ENCODE data around the gene STX19. TPM values are rescaled to one million over a fixed set of nuclear protein-coding genes. Genes with fewer than 3 reads are reported as not detected.

Gene STX19
- total and polyA plus RNA-seq, 7 donors, result not detected

DNA sequence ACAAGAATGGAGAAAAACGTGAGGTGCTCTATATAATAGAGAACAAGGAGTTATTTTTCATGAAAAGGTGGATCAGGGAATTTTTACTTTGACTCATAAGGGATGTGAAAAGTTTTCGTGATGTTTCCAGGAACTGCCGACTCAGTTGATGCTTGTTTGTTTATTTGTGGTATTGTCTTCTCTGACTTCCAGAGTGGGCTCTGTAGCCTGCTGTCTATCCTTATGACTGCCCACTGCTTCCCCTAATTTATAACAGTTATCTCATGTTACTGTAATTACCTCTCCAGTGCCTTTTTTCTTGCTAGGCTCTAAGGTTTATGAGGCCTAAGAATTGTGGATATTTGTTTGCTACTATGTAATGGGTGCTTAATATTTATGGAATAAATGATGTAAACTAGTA is 36.2 kb downstream of the STX19 start:
- ATAC-seq, result no peak

DNA sequence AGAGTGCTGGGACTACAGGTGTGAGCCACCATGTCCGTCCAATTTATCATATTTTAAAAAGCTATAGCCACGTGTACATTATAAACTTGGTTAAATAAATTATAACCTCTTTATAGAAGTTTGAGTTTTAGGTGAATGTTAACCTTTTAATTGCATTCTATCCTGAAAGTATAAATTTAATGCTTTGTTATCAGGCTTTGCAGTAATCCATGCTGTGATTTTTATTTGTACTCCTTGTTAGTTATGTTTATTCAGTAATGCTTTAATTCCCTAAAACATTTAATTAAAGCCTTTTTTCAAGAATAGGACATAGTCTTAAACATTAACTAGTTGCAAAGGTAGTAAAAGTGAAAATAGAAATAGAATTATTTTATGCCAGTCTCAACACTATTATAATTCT is 36.8 kb downstream of the STX19 start:
- TF ChIP-seq, protein P1, sequence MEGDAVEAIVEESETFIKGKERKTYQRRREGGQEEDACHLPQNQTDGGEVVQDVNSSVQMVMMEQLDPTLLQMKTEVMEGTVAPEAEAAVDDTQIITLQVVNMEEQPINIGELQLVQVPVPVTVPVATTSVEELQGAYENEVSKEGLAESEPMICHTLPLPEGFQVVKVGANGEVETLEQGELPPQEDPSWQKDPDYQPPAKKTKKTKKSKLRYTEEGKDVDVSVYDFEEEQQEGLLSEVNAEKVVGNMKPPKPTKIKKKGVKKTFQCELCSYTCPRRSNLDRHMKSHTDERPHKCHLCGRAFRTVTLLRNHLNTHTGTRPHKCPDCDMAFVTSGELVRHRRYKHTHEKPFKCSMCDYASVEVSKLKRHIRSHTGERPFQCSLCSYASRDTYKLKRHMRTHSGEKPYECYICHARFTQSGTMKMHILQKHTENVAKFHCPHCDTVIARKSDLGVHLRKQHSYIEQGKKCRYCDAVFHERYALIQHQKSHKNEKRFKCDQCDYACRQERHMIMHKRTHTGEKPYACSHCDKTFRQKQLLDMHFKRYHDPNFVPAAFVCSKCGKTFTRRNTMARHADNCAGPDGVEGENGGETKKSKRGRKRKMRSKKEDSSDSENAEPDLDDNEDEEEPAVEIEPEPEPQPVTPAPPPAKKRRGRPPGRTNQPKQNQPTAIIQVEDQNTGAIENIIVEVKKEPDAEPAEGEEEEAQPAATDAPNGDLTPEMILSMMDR (IDR thresholded peaks at IDR 0.05), result no peak
- no peaks in the 10 kb centered on the region for H3K36me3 ChIP-seq (ENCODE audit: insufficient read depth in 1 of 2, low read depth in 1 of 2)
- no peak for ATAC-seq

More for the DNA sequence above, 36.2 kb downstream of the STX19 start:
- intact Hi-C loops (cut with DNase I), result no loop called here
- no peak overlapping the region for H3K4me3 ChIP-seq
- H3K9me3 ChIP-seq, result no peaks in the 10 kb centered on the region
- WGBS, 3 donors, result 84 to 90% (median 90%) methylated on average over 3 of the region's 3 CpGs
- TF ChIP-seq, protein P1 (IDR thresholded peaks at IDR 0.05), result no peak
- DNase-seq, result no peak
- no peaks in the 10 kb centered on the region for H3K27me3 ChIP-seq (ENCODE audit: insufficient read depth in 3 of 3, low read length in 2 of 3)
- H3K36me3 ChIP-seq (ENCODE audit: insufficient read depth in 1 of 2, low read depth in 1 of 2), result no peaks in the 10 kb centered on the region
- H3K4me1 ChIP-seq, result no peaks in the 10 kb centered on the region
- H3K27ac ChIP-seq, result no peak overlapping the region

DNA sequence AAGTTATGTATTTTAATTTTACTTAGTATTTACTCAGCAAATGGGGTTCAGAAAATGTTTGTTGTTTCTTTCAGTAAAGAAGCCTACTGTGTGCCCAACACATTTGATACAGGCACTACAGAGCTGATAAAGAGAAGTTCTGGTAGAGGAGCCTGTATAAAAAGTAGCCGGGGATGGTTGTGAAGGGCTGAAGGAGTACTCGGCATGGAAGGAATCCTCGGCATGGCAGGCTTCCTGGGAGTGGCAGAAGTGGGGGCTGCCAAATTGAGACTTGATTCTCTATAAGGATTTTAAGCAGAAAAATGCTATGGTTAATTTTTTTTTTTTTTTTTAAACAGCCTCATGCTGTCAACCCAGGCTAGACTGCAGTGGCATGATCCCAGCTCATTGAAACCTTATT is 39.2 kb downstream of the STX19 start:
- intact Hi-C loops (cut with DNase I), result no loop called here
- Histone ChIP-seq H3K4me1 (no peaks in the 10 kb centered on the region), H3K4me3 (no peak overlapping the region), H3K27me3 (ENCODE audit: insufficient read depth in 3 of 3, low read length in 2 of 3) (no peaks in the 10 kb centered on the region), H3K36me3 (ENCODE audit: insufficient read depth in 1 of 2, low read depth in 1 of 2) (no peaks in the 10 kb centered on the region), H3K9me3 (no peaks in the 10 kb centered on the region), H3K27ac (no peak overlapping the region)
- DNase-seq (no peak), ATAC-seq (no peak)
- TF ChIP-seq, protein P1 (IDR thresholded peaks at IDR 0.05), result no peak
- 56 to 62% (median 58%) methylated on average over 3 of the region's 3 CpGs for WGBS, 3 donors

More for the DNA sequence above, 36.8 kb downstream of the STX19 start:
- Histone ChIP-seq H3K4me1 (no peaks in the 10 kb centered on the region), H3K27ac (no peak overlapping the region), H3K9me3 (no peaks in the 10 kb centered on the region), H3K27me3 (ENCODE audit: insufficient read depth in 3 of 3, low read length in 2 of 3) (no peaks in the 10 kb centered on the region), H3K4me3 (no peak overlapping the region)
- 78 to 82% (median 79%) methylated on average over 2 of the region's 2 CpGs for WGBS, 3 donors
- DNase-seq, result no peak
- intact Hi-C loops (cut with DNase I), result no loop called here

DNA sequence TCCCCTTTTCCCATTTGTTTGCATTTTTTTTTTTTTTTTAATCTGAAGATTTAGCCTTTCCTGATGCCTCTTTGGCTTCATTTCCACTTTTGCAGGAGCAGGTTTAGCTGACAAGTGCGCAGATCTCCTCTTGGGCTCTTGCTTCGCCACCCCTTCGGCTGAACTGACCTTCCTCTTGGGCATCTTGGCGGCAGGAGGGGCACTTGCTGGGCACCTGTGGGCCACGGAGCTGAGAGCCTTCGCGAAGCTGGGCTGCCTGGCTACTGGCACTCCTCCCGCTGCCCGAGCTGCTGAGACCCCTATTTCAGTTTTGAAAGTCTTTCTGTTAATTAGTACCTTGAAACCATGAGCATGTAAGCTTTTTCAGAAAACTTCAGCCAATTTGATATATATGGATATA is 39.6 kb downstream of the STX19 start:
- Histone ChIP-seq H3K36me3 (ENCODE audit: insufficient read depth in 1 of 2, low read depth in 1 of 2) (no peaks in the 10 kb centered on the region), H3K9me3 (no peaks in the 10 kb centered on the region), H3K4me1 (no peaks in the 10 kb centered on the region), H3K27ac (no peak overlapping the region), H3K27me3 (ENCODE audit: insufficient read depth in 3 of 3, low read length in 2 of 3) (no peaks in the 10 kb centered on the region), H3K4me3 (no peak overlapping the region)
- intact Hi-C loops (cut with DNase I), result no loop called here
- ATAC-seq, result no peak
- no peak for DNase-seq
- 91 to 99% (median 95%) methylated on average over 9 of the region's 9 CpGs for WGBS, 3 donors
- TF ChIP-seq, protein P1 (IDR thresholded peaks at IDR 0.05), result no peak

DNA sequence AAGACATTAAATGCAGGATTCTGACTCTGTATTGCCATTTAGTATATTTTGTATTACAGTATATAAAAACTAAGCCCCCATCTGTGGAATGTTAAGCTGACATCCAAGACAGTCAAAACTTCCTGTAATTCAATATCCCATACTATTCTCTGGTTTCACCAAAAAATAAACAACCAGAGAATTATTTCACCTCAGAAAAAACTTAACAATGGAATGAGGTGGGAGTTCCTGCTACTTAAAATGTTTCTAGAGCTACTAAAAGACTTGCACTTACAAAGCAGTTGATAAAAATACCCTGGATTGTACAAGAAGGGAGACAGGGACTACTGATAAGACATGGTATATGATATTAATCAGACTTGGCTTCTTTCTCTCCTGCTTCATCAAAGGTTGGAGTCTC is 40.1 kb downstream of the STX19 start:
- Histone ChIP-seq H3K4me1 (no peaks in the 10 kb centered on the region), H3K27ac (no peak overlapping the region), H3K36me3 (ENCODE audit: insufficient read depth in 1 of 2, low read depth in 1 of 2) (no peaks in the 10 kb centered on the region), H3K4me3 (no peak overlapping the region), H3K27me3 (ENCODE audit: insufficient read depth in 3 of 3, low read length in 2 of 3) (no peaks in the 10 kb centered on the region), H3K9me3 (no peaks in the 10 kb centered on the region)
- intact Hi-C loops (cut with DNase I), result no loop called here
- TF ChIP-seq, protein P1 (IDR thresholded peaks at IDR 0.05), result no peak
- ATAC-seq, result no peak
- DNase-seq, result no peak

All from psoas muscle (tissue), 8 donors.